ENCODE results near the gene APOBEC3C.
"Not testable (repeated sequence)": the region's sequence is repeated elsewhere in the genome, so short reads cannot be mapped to it uniquely, and the experiment has no call there.

GRCh38 chr22:39061290-39061689 is 47.2 kb downstream of the APOBEC3C start:
- not testable (repeated sequence) for TF ChIP-seq POLR2A (IDR thresholded peaks at IDR 0.05; ENCODE audit: low read depth, low read length); POLR2AphosphoS5 (IDR thresholded peaks at IDR 0.05; ENCODE audit: low read depth, low read length); TAF1 (IDR thresholded peaks at IDR 0.05; ENCODE audit: borderline replicate concordance, low read depth, low read length)

Measured in GM12892 (cell line).